Coronary artery (tissue), 2 donors: Measurements from ENCODE around the gene ME3.

Experiments used
- DNase-seq: peaks from one replicate; pipeline ENCODE4 v3.0.0-alpha.2; 2017; ENCODE audit warnings: low spot score
- H3K27ac ChIP-seq, 2 donors: fragments of 200-600 bp; sonication (generic); one replicate each; pipeline ENCODE4 v1.5.1; 2016 to 2019
- H3K4me3 ChIP-seq: fragments of 200-600 bp; sonication (generic); 2 replicates; pipeline ENCODE4 v1.5.1; 2016; ENCODE audit warnings: mild to moderate bottlenecking, moderate library complexity
- TF ChIP-seq, protein P1 (sequence below): fragments of 200-600 bp; sonication (generic); IDR thresholded peaks from one replicate; pipeline ENCODE4 v1.5.1; 2019; ENCODE audit warnings: antibody characterized with exemption

Gene ME3

DNA sequence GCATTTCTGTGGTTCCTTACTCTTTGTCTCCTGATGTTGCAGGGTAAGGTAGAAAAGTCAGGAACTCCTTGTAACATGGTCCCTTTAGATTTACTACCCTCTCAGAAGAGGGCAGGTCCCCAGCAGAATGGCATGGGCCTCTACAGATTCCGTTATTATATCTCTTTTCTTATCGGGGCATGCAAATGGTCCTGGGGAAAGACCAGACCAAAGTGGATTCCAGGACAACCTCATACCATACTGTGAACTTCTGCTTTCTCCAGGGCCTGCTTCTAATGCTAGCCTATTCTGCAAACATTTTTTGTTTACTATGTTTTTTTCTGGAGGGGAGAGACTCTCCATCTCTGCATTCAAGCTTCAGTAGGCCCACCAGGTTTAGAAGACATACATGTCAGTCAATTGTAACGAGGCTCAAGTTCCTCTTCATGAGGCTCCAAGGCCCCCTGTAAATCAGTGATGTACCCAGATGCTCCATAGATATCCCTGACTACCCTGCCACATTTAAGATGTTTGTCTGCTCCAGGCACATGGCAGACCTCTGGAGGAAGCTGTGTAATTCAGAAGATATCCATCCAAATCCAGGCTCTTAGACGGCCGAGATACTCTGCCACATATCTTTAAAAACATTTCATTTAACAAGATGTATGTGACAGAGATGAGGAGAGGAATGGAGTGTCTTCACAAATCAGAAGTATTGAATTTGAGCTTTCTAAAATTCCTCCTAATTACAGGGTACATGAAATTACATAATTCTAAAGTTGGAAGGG lies 8.5 kb upstream of the ME3 start:
- H3K27ac ChIP-seq = peak overlapping the region; percentile 76 to 79
- no peak overlapping the region for H3K4me3 ChIP-seq
- DNase-seq = no peak
- TF ChIP-seq, protein P1, sequence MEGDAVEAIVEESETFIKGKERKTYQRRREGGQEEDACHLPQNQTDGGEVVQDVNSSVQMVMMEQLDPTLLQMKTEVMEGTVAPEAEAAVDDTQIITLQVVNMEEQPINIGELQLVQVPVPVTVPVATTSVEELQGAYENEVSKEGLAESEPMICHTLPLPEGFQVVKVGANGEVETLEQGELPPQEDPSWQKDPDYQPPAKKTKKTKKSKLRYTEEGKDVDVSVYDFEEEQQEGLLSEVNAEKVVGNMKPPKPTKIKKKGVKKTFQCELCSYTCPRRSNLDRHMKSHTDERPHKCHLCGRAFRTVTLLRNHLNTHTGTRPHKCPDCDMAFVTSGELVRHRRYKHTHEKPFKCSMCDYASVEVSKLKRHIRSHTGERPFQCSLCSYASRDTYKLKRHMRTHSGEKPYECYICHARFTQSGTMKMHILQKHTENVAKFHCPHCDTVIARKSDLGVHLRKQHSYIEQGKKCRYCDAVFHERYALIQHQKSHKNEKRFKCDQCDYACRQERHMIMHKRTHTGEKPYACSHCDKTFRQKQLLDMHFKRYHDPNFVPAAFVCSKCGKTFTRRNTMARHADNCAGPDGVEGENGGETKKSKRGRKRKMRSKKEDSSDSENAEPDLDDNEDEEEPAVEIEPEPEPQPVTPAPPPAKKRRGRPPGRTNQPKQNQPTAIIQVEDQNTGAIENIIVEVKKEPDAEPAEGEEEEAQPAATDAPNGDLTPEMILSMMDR = no peak

DNA sequence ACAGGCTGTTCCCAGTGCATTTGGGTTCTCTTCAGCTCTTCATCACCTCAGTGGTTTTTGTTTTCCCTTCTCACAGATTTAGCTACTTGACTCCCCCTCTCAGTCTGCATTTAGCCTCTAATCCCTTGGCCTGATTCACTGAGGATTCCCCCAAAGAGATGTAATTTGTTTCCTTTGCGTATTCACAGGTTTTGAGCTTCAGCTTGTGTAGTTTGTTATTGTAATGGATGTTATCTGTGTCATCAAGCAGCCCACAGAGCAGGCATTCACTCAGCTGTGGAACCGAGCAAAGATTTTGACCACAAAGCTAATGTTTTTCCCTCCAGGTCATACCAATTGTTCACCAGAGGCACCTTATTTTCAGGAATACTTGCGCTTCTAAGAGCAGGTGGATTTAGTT lies 6.4 kb upstream of the ME3 start:
- TF ChIP-seq, protein P1 = no peak
- Histone ChIP-seq H3K27ac (peak overlapping the region; percentile 28 to 40), H3K4me3 (no peak overlapping the region)
- DNase-seq = no peak

DNA sequence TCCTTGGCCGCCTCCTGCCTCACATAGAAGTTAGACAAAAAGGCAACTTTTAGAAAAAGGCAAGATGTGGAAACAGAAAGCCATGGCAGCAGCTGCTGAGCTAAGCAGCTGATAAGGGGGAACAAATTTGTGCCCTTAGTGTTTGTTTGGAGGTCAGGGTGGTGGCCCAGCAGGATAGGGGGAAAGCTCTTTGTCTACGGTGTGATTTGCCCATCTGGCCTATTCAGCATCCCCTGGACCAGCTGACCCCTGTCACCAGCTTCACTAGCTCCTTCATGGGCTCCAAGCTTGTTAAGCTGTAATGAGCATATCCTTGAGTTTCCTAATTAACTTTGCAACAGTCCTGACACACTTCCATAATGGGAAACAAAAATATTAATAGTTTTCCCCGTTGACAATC lies 5.9 kb upstream of the ME3 start:
- TF ChIP-seq, protein P1 = no peak
- peak overlapping the region; percentile 28 to 40 for H3K27ac ChIP-seq
- DNase-seq = no peak

DNA sequence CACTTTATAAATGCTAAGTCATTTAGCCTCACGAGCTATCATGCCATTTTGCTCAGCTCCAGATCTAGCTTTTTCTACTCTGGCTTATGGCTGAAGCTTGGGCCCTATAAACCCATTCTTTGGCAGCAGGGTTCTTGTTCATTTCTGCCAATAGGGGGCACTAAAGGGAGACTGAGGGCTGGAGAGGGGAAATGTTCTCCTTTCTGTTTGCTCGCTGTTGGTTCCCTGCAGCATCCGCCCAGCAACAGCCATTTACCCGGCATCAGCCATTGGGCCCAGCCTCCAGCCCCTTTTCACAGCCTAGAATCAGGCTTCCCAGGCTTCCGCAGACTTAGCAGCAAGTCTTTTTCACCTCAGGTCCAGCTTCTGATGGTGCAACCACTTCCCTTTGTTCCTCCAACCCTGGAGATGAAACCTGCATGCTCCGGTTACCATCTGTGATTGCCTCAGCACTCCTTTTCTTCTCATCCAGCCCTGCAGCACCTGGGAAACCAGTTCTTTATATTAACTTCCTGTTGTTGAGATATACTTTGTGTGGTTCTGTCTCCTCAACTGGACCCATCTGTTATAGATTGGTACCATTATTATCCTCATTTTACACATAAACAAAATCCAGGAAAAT lies 4.2 kb upstream of the ME3 start:
- no peak overlapping the region for H3K4me3 ChIP-seq
- TF ChIP-seq, protein P1 = no peak
- DNase-seq = no peak
- H3K27ac ChIP-seq = no peak overlapping the region

More for the DNA sequence above, 5.9 kb upstream of the ME3 start:
- H3K4me3 ChIP-seq = no peak overlapping the region

DNA sequence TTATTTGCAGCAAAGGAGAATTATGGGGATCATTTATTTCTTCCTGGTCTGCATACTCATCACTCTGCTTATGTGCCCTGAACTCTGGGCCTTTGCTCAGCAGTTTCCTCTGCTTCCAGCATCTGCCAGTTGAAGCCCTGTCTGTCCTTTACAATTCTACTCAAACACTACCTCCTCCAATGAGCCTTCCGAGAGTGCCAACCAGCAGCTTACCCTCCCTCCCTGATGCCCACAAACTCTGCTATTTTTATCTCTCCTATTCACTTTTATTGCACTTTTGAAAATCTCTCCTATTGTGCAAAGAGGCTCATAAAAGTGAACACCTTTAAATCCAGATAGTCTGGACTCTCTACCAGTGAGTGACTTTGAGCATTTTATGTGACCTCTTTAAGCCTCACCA lies 3.6 kb upstream of the ME3 start:
- Histone ChIP-seq H3K4me3 (no peak overlapping the region), H3K27ac (no peak overlapping the region)
- TF ChIP-seq, protein P1 = no peak
- DNase-seq = no peak

DNA sequence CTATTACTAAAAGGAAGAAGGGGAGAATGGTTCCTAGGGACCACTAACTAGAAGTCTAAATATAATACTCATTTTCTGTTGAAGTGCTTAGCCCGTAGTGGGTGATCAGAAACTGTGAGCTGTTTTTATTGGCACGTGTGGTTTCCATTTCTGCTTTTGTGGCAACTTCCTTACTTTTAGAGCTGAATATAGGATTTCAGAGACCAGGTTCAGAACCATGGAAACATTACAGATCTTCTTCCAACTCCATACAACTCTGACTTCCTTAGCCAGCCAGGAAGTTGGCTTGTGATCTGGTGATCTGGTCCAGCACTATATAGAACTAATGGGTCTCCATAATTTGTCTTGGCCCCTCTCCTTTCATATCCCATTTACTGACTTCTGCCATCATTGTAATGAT lies 2.6 kb upstream of the ME3 start:
- TF ChIP-seq, protein P1 = no peak
- DNase-seq = no peak
- Histone ChIP-seq H3K4me3 (no peak overlapping the region), H3K27ac (peak overlapping the region in 1 of 2 donors; percentile 39)
